ENCODE measurements around the gene MEX3C. TPM values are rescaled to one million over a fixed set of nuclear protein-coding genes. Genes with fewer than 3 reads are reported as not detected.

MEX3C gene
- total RNA-seq, 1 donor from 2014 or later: 53.5 TPM

GRCh38 chr18:51154431-51155063, 42.9 kb downstream of the MEX3C start:
- Mint-ChIP-seq H3K9me3 (ENCODE audit: unreplicated experiment) (no peaks in the 10 kb centered on the region), H3K4me1 (ENCODE audit: unreplicated experiment) (no peaks in the 10 kb centered on the region), H3K4me3 (ENCODE audit: unreplicated experiment) (no peak overlapping the region), H3K27ac (ENCODE audit: unreplicated experiment) (no peak overlapping the region), H3K27me3 (ENCODE audit: unreplicated experiment) (no peaks in the 10 kb centered on the region), H3K36me3 (ENCODE audit: unreplicated experiment) (no peaks in the 10 kb centered on the region)
- TF ChIP-seq, protein P1, sequence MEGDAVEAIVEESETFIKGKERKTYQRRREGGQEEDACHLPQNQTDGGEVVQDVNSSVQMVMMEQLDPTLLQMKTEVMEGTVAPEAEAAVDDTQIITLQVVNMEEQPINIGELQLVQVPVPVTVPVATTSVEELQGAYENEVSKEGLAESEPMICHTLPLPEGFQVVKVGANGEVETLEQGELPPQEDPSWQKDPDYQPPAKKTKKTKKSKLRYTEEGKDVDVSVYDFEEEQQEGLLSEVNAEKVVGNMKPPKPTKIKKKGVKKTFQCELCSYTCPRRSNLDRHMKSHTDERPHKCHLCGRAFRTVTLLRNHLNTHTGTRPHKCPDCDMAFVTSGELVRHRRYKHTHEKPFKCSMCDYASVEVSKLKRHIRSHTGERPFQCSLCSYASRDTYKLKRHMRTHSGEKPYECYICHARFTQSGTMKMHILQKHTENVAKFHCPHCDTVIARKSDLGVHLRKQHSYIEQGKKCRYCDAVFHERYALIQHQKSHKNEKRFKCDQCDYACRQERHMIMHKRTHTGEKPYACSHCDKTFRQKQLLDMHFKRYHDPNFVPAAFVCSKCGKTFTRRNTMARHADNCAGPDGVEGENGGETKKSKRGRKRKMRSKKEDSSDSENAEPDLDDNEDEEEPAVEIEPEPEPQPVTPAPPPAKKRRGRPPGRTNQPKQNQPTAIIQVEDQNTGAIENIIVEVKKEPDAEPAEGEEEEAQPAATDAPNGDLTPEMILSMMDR (IDR thresholded peaks at IDR 0.05): no peak
- DNase-seq (ENCODE audit: extremely low spot score, unreplicated experiment): no peak

DNA sequence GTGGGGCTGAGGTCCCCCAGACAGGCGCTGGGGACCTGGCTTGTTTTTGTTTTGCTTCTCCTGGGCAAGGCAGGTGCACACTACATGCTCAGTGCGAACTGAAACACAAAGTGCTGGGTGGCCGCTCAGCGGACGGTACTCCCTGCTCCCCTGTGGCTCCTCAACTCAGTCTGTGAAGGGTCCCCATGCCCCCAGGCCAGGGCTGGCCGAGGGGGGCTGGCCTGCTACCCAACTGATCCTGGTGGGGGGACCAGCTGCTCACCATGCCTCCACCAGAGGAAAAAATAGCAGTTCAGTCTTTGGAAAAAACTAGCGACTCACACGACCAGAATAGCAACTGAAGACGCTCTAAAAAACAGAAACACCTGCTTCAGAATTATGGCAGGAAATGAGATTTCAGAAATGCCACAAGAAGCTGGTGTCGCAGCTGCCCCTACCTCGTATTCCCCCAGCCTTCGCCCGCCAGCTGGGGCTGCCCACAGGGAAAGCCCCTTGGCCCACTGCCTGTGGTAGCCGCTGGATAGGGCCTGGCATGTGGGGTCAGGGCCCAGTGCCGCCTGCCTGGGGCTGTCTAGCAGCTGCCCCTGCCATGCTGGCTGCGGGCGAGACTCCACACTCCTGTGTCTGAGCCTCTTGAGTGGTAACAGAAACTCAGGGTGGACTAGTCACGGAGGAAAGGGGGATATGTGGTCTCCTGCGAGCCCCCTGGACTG, 43.7 kb downstream of the MEX3C start:
- Mint-ChIP-seq H3K4me3 (ENCODE audit: unreplicated experiment) (no peak overlapping the region), H3K36me3 (ENCODE audit: unreplicated experiment) (no peaks in the 10 kb centered on the region), H3K9me3 (ENCODE audit: unreplicated experiment) (no peaks in the 10 kb centered on the region), H3K27me3 (ENCODE audit: unreplicated experiment) (no peaks in the 10 kb centered on the region), H3K27ac (ENCODE audit: unreplicated experiment) (no peak overlapping the region), H3K4me1 (ENCODE audit: unreplicated experiment) (no peaks in the 10 kb centered on the region)
- no peak for DNase-seq (ENCODE audit: extremely low spot score, unreplicated experiment)
- TF ChIP-seq, protein P1 (IDR thresholded peaks at IDR 0.05): no peak

DNA sequence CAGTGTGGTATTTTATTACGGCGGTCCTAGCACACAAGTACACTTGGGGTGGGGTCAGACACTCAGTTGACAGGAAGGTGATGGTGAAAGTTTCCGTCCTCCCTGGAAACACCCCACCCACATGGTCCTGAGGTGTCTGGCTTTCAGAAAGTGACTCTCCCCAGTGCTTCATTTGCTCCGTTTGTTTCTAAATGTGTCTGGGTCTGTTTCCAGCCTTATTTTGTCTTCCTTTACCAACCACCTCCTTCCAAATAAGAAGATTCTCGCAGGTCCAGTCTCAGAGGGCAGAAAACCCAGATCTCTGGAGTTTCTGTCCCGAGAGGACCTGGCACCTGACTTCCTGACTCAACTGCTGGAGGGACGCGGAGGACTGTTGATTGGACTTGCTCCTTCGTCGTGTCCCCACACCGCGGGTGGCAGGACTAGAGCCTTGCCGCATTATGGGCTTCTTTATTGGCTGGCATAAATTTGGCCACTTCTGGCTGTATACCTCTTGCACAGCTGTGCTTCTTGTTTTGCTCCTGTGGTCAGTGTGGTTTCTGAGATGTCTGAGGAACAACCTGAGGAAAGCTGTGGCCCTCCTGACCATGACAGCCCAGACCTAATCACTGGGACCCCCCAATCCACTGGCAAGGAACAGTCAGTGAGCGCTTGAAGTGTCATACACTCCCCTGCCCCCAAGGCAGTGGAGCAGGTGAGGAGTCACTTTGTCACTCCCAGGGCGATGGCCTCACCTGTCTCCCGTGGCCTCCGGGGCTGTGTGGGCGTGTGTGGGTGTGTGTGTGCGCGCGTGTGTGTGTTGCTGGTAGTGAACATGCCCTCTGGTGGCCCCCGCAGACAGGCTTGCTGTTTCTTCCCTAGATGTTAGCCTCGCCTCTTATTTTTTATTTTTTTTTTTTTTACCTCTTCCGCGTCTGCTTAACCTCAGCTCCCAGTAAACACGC, 45.6 kb downstream of the MEX3C start:
- H3K36me3 Mint-ChIP-seq (ENCODE audit: unreplicated experiment): no peaks in the 10 kb centered on the region
- peaks cover 5% of the 10 kb centered on the region for H3K27me3 Mint-ChIP-seq (ENCODE audit: unreplicated experiment)
- TF ChIP-seq, protein P1 (IDR thresholded peaks at IDR 0.05): no peak
- no peaks in the 10 kb centered on the region for H3K4me1 Mint-ChIP-seq (ENCODE audit: unreplicated experiment)
- no peak for DNase-seq (ENCODE audit: extremely low spot score, unreplicated experiment)
- no peak overlapping the region for H3K4me3 Mint-ChIP-seq (ENCODE audit: unreplicated experiment)
- no peaks in the 10 kb centered on the region for H3K9me3 Mint-ChIP-seq (ENCODE audit: unreplicated experiment)
- no peak overlapping the region for H3K27ac Mint-ChIP-seq (ENCODE audit: unreplicated experiment)

- TF ChIP-seq, protein P1 (IDR thresholded peaks at IDR 0.05): no peak
- H3K27me3 Mint-ChIP-seq (ENCODE audit: unreplicated experiment): peaks cover 5% of the 10 kb centered on the region
Measured at GRCh38 chr18:51151185-51151567, 46.3 kb downstream of the MEX3C start.

More at GRCh38 chr18:51151185-51151567, 46.3 kb downstream of the MEX3C start:
- Mint-ChIP-seq H3K36me3 (ENCODE audit: unreplicated experiment) (no peaks in the 10 kb centered on the region), H3K9me3 (ENCODE audit: unreplicated experiment) (no peaks in the 10 kb centered on the region), H3K4me1 (ENCODE audit: unreplicated experiment) (no peaks in the 10 kb centered on the region), H3K4me3 (ENCODE audit: unreplicated experiment) (no peak overlapping the region), H3K27ac (ENCODE audit: unreplicated experiment) (no peak overlapping the region)
- DNase-seq (ENCODE audit: extremely low spot score, unreplicated experiment): no peak

All from osteocyte (in vitro differentiated cells).